B cell (primary cell): ENCODE measurements around the gene INPP5B. TPM values are rescaled to one million over a fixed set of nuclear protein-coding genes. Genes with fewer than 3 reads are reported as not detected.

Source experiments
- ATAC-seq: fragments of 200-7000 bp; cut with Tn5 transposase; one replicate; pipeline ENCODE4 v1.10.0; 2021; ENCODE audit warnings: low read depth, mild to moderate bottlenecking, moderate number of reproducible peaks, moderate library complexity
- CTCF ChIA-PET: fragments of 350-600 bp; sonication (Branson Sonifier 250); formaldehyde crosslinking; loops from one replicate; lab custom pipeline; 2021; ENCODE audit warnings: antibody characterized with exemption, inconsistent platforms; lab: Charles Lee
- POLR2A ChIA-PET: fragments of 350-600 bp; sonication (Branson Sonifier 250); formaldehyde crosslinking; loops from one replicate; lab custom pipeline; 2021; ENCODE audit warnings: antibody characterized with exemption; lab: Charles Lee
- DNase-seq: peaks from one replicate; pipeline ENCODE4 v3.0.0; 2013
- H2AFZ ChIP-seq: 2 replicates; pipeline ENCODE4 v1.6.1; 2012; ENCODE audit warnings: mild to moderate bottlenecking, low read depth, low read length; ENCODE audit not compliant: insufficient read depth, poor library complexity, severe bottlenecking
- H3K27ac ChIP-seq, 2 donors: 1 replicate in 1 of 2; 2 replicates in 1 of 2; pipeline ENCODE4 v1.5.1; 2012 to 2013; ENCODE audit warnings: low read length in 2 of 2, mild to moderate bottlenecking in 2 of 2, moderate library complexity in 1 of 2
- H3K27me3 ChIP-seq, 4 experiments: fragments of 200-600 bp in 1 of 4; sonication (generic) in 1 of 4; replicated peaks in 1 of 4; 1 replicate in 2 of 4; 2 replicates in 2 of 4; pipeline versions ENCODE4 v1.6.1 to v1.7.0; 2013 to 2016; ENCODE audit warnings: low read length in 3 of 4, mild to moderate bottlenecking in 2 of 4, mixed read lengths in 1 of 4, moderate library complexity in 1 of 4; ENCODE audit not compliant: insufficient read depth in 4 of 4, control insufficient read depth in 3 of 4; ENCODE audit errors: control extremely low read depth in 1 of 4
- H3K36me3 ChIP-seq, 2 experiments: replicated peaks in 1 of 2; 1 replicate in 1 of 2; 2 replicates in 1 of 2; pipeline versions ENCODE4 v1.6.1 to v1.7.1; 2013; ENCODE audit warnings: low read length in 1 of 2; ENCODE audit not compliant: insufficient read depth in 2 of 2, control insufficient read depth in 1 of 2; ENCODE audit errors: control extremely low read depth in 1 of 2, extremely low read depth in 1 of 2
- H3K4me1 ChIP-seq, 2 donors: fragments of 200-600 bp in 1 of 2; sonication (generic) in 1 of 2; 1 replicate in 1 of 2; 2 replicates in 1 of 2; pipeline versions ENCODE4 v1.5.1 to v1.6.1; 2013 to 2017; ENCODE audit warnings: low read length in 2 of 2; ENCODE audit not compliant: control insufficient read depth in 2 of 2, insufficient read depth in 2 of 2
- H3K4me2 ChIP-seq: replicated peaks from 2 replicates; pipeline ENCODE3; 2012; ENCODE audit warnings: mild to moderate bottlenecking, low read depth, low read length; ENCODE audit not compliant: poor library complexity, severe bottlenecking
- H3K4me3 ChIP-seq, 5 experiments: fragments of 200-600 bp in 1 of 5; sonication (generic) in 1 of 5; 1 replicate in 3 of 5; 2 replicates in 2 of 5; pipeline versions ENCODE4 v1.5.1 to v1.7.0; 2011 to 2016; ENCODE audit warnings: low read length in 4 of 5, mild to moderate bottlenecking in 4 of 5, low read depth in 2 of 5, control low read depth in 1 of 5, moderate library complexity in 1 of 5; ENCODE audit not compliant: insufficient read depth in 1 of 5; ENCODE audit errors: control extremely low read depth in 1 of 5, extremely low read depth in 1 of 5
- H3K79me2 ChIP-seq: fragments of 200-600 bp; sonication (generic); one replicate; pipeline ENCODE4 v1.6.0; 2016; ENCODE audit warnings: low read length; ENCODE audit not compliant: control insufficient read depth, insufficient read depth
- H3K9ac ChIP-seq: fragments of 200-600 bp; sonication (generic); 2 replicates; pipeline ENCODE4 v1.6.1; 2017; ENCODE audit warnings: mild to moderate bottlenecking, low read length, moderate library complexity
- H3K9me3 ChIP-seq, 3 donors: one replicate each; pipeline versions ENCODE4 v1.6.1 to v1.7.1; 2013; ENCODE audit warnings: low read length in 2 of 3; ENCODE audit not compliant: control insufficient read depth in 2 of 3, insufficient read depth in 1 of 3; ENCODE audit errors: control extremely low read depth in 1 of 3
- H4K20me1 ChIP-seq: 2 replicates; pipeline ENCODE4 v1.6.0; 2012; ENCODE audit warnings: mild to moderate bottlenecking, low read length; ENCODE audit not compliant: insufficient read depth, control insufficient read depth, poor library complexity, severe bottlenecking
- H3K27ac Mint-ChIP-seq: one replicate; pipeline ENCODE4 v1.8.0; 2021; ENCODE audit warnings: mixed read lengths
- H3K27me3 Mint-ChIP-seq: one replicate; pipeline ENCODE4 v1.8.0; 2021; ENCODE audit warnings: mixed read lengths
- H3K4me1 Mint-ChIP-seq: one replicate; pipeline ENCODE4 v1.8.0; 2021; ENCODE audit warnings: mixed read lengths
- H3K4me3 Mint-ChIP-seq: one replicate; pipeline ENCODE4 v1.8.0; 2021; ENCODE audit warnings: mixed read lengths
- H3K9me3 Mint-ChIP-seq: one replicate; pipeline ENCODE4 v1.8.0; 2022; ENCODE audit warnings: mixed read lengths; ENCODE audit not compliant: insufficient read depth
- EZH2 ChIP-seq: IDR thresholded peaks from 2 replicates; pipeline ENCODE4 v1.6.1; 2012; ENCODE audit warnings: borderline replicate concordance, low read depth, mild to moderate bottlenecking, moderate library complexity, low read length; ENCODE audit not compliant: insufficient read depth, poor library complexity, severe bottlenecking
- WGBS: methylation state at CpG from one replicate; pipeline ENCODE4 v1.1.5; 2013; ENCODE audit warnings: missing lambda C conversion rate; ENCODE audit not compliant: insufficient coverage; 5-methylcytosine and 5-hydroxymethylcytosine counted together
- intact Hi-C: fragments of 100-400 bp; cut with micrococcal nuclease; formaldehyde crosslinking; loops from one replicate; pipeline ENCODE4 v1.10.0; 2022
- polyA plus RNA-seq: library from polyadenylated mRNA; depleted of rRNA; stranded (reverse); fragments of >200 nt; gene quantifications from 2 replicates; pipeline ENCODE4 v1.2.3, GENCODE V29; 2012
- total RNA-seq, 2 donors: library from RNA; stranded (reverse); fragments of 120-200 nt in 1 of 2; gene quantifications; 1 replicate in 1 of 2; 2 replicates in 1 of 2; pipeline versions ENCODE4 v1.2.3 to v1.2.4, GENCODE V29; 2013 to 2022
- TF ChIP-seq, protein P1 (sequence below): fragments of 200-600 bp; IDR thresholded peaks from one replicate; pipeline ENCODE4 v1.8.0; 2022; ENCODE audit warnings: antibody characterized with exemption, mild to moderate bottlenecking

INPP5B gene
- total and polyA plus RNA-seq, 2 donors (not counting 1 experiment from before 2014, with no cell fraction given) = 45.4 to 63.3 TPM

DNA sequence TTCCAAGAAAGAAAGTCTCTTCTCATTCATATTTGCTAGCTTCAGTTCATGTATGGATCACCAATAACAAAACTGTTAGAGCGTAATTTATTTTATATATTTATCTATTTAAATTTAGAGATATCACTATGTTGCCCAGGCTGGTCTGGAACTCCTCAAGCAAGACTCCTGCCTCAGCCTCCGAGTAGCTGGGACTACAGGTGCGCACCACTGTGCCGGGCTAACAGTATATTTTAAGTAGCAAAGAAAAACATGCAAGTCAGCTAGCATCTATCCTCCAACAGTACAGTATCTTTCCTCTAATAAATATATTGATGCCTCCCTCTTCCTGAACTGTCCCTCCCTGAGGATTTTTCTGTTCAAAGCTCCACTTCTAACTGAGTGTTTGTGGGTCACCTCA, 21.5 kb downstream of the INPP5B start:
- H3K36me3 ChIP-seq = peaks cover 0 to 3% of the 10 kb centered on the region in 2 experiments
- ATAC-seq (no peak), DNase-seq (no peak)
- peaks cover 81% of the 10 kb centered on the region for H3K79me2 ChIP-seq
- H3K9me3 ChIP-seq = no peaks in the 10 kb centered on the region
- Mint-ChIP-seq H3K27ac (peak overlapping the region; percentile 81), H3K9me3 (no peaks in the 10 kb centered on the region), H3K4me1 (peaks cover 64% of the 10 kb centered on the region), H3K4me3 (peak overlapping the region; percentile 77), H3K27me3 (no peaks in the 10 kb centered on the region)
- ChIA-PET POLR2A (interaction anchor here (1.3 kb wide), 1 partner anchor 24 kb away, joined by 3 read pairs; no protein-coding TSS in a partner anchor), CTCF (interaction anchor here (1.5 to 3.3 kb wide), 3 partner anchors 11 to 33 kb away, joined by 4 to 20 read pairs (median 11); no protein-coding TSS in a partner anchor)
- peak overlapping the region; percentile 42 to 72 for H3K27ac ChIP-seq
- WGBS = no CpG with 5 or more reads among the region's 4 CpGs
- H3K9ac ChIP-seq = peak overlapping the region; percentile 38
- H3K4me1 ChIP-seq = peaks cover 59 to 76% of the 10 kb centered on the region in 2 donors
- peaks cover 16% of the 10 kb centered on the region for H4K20me1 ChIP-seq
- no peaks in the 10 kb centered on the region for H3K27me3 ChIP-seq
- intact Hi-C loops = loop anchor here (10.0 kb wide), 1 partner anchor 549 kb away; no protein-coding TSS in a partner anchor
- peak overlapping the region; percentile 40 for H2AFZ ChIP-seq
- no peak for TF ChIP-seq EZH2
- H3K4me3 ChIP-seq = peak overlapping the region in 1 of 5 experiments; percentile 42
- H3K4me2 ChIP-seq = peak overlapping the region; percentile 68

DNA sequence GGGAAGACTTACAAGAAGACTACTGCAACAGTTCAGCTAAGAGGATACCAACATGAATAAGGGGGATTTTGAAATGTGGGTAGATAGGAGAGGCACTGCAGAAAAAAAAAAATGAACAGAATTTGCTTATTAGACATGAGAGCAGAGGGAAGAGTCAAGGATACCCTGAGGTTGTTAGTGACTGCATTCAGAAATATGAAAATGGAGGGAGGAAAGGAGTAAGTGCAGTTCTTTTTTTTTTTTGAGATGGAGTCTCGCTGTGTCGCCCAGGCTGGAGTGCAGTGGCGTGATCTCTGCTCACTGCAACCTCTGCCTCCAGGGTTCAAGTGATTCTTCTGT, 23.3 kb downstream of the INPP5B start:
- Mint-ChIP-seq H3K9me3 (no peaks in the 10 kb centered on the region), H3K27ac (peak overlapping the region; percentile 65), H3K4me3 (peak overlapping the region; percentile 21), H3K27me3 (no peaks in the 10 kb centered on the region), H3K4me1 (peaks cover 69% of the 10 kb centered on the region)
- Histone ChIP-seq H3K79me2 (peaks cover 81% of the 10 kb centered on the region), H3K9me3 (no peaks in the 10 kb centered on the region), H3K9ac (no peak overlapping the region), H4K20me1 (peaks cover 34% of the 10 kb centered on the region), H3K4me1 (peaks cover 72 to 83% of the 10 kb centered on the region in 2 donors), H3K4me3 (peak overlapping the region in 1 of 5 experiments; percentile 43), H2AFZ (no peak overlapping the region), H3K36me3 (peaks cover 4 to 7% of the 10 kb centered on the region in 2 experiments), H3K4me2 (peak overlapping the region; percentile 52), H3K27me3 (no peaks in the 10 kb centered on the region), H3K27ac (peak overlapping the region in 1 of 2 donors; percentile 9)
- ATAC-seq = no peak
- ChIA-PET CTCF (interaction anchor here (1.1 to 2.6 kb wide), 5 partner anchors 8 to 53 kb away, joined by 3 to 13 read pairs (median 7); no protein-coding TSS in a partner anchor), POLR2A (interaction anchor here (0.6 kb wide), 1 partner anchor 325 kb away, joined by 7 read pairs; no protein-coding TSS in a partner anchor)
- TF ChIP-seq, protein P1, sequence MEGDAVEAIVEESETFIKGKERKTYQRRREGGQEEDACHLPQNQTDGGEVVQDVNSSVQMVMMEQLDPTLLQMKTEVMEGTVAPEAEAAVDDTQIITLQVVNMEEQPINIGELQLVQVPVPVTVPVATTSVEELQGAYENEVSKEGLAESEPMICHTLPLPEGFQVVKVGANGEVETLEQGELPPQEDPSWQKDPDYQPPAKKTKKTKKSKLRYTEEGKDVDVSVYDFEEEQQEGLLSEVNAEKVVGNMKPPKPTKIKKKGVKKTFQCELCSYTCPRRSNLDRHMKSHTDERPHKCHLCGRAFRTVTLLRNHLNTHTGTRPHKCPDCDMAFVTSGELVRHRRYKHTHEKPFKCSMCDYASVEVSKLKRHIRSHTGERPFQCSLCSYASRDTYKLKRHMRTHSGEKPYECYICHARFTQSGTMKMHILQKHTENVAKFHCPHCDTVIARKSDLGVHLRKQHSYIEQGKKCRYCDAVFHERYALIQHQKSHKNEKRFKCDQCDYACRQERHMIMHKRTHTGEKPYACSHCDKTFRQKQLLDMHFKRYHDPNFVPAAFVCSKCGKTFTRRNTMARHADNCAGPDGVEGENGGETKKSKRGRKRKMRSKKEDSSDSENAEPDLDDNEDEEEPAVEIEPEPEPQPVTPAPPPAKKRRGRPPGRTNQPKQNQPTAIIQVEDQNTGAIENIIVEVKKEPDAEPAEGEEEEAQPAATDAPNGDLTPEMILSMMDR = no peak
- TF ChIP-seq EZH2 = no peak
- DNase-seq = no peak
- no CpG with 5 or more reads among the region's 3 CpGs for WGBS
- intact Hi-C loops = loop anchor here (1.0 to 10.0 kb wide), 5 partner anchors 8 to 935 kb away; partner anchors contain the start of genes INPP5B, RRAGC and SF3A3
